H9 (cell line): ENCODE data around the gene CDC6. TPM values are rescaled to one million over a fixed set of nuclear protein-coding genes. Genes with fewer than 3 reads are reported as not detected.

Source experiments
- DNase-seq: peaks from one replicate; pipeline ENCODE4 v3.0.0-alpha.2; 2017
- H2AFZ ChIP-seq: one replicate; pipeline ENCODE4 v1.6.1; 2013; ENCODE audit warnings: mild to moderate bottlenecking, low read length, control low read depth, moderate library complexity
- H2AK5ac ChIP-seq: 2 replicates; pipeline ENCODE4 v1.6.1; 2013; ENCODE audit warnings: low read length, control low read depth, mixed read lengths; ENCODE audit not compliant: insufficient read length
- H2BK120ac ChIP-seq: one replicate; pipeline ENCODE4 v1.6.1; 2013; ENCODE audit warnings: low read depth, mild to moderate bottlenecking, low read length, control low read depth, inconsistent platforms; ENCODE audit not compliant: poor library complexity, severe bottlenecking
- H2BK12ac ChIP-seq: 2 replicates; pipeline ENCODE4 v1.6.1; 2013; ENCODE audit warnings: low read length, control low read depth, mixed read lengths, low read depth; ENCODE audit not compliant: insufficient read length
- H2BK15ac ChIP-seq: 2 replicates; pipeline ENCODE4 v1.6.1; 2013; ENCODE audit warnings: low read depth, low read length, control low read depth
- H2BK20ac ChIP-seq: one replicate; pipeline ENCODE4 v1.6.1; 2013; ENCODE audit warnings: low read depth, mild to moderate bottlenecking, low read length, control low read depth, inconsistent platforms; ENCODE audit not compliant: poor library complexity, severe bottlenecking
- H2BK5ac ChIP-seq: 2 replicates; pipeline ENCODE4 v1.6.1; 2013; ENCODE audit warnings: low read length, control low read depth, mixed read lengths; ENCODE audit not compliant: insufficient read length
- H3K14ac ChIP-seq: 2 replicates; pipeline ENCODE4 v1.6.1; 2013; ENCODE audit warnings: low read length, control low read depth; ENCODE audit not compliant: insufficient read depth
- H3K18ac ChIP-seq: 2 replicates; pipeline ENCODE4 v1.6.1; 2013; ENCODE audit warnings: low read depth, mild to moderate bottlenecking, mixed read lengths, low read length, control low read depth; ENCODE audit not compliant: insufficient read length
- H3K23ac ChIP-seq: 2 replicates; pipeline ENCODE4 v1.6.1; 2013; ENCODE audit warnings: low read length, control low read depth, mixed read lengths, low read depth; ENCODE audit not compliant: insufficient read length
- H3K23me2 ChIP-seq: 2 replicates; pipeline ENCODE4 v1.6.1; 2013; ENCODE audit warnings: low read depth, mild to moderate bottlenecking, mixed read lengths, low read length, control low read depth; ENCODE audit not compliant: insufficient read length, poor library complexity, severe bottlenecking
- H3K27ac ChIP-seq: 2 replicates; pipeline ENCODE4 v1.5.1; 2013; ENCODE audit warnings: low read length, control low read depth, mixed read lengths, low read depth; ENCODE audit not compliant: insufficient read length
- H3K27me3 ChIP-seq: 2 replicates; pipeline ENCODE4 v1.6.1; 2013; ENCODE audit warnings: low read length, control low read depth, inconsistent platforms; ENCODE audit not compliant: insufficient read depth
- H3K4ac ChIP-seq: 2 replicates; pipeline ENCODE4 v1.6.1; 2013; ENCODE audit warnings: low read depth, mild to moderate bottlenecking, control low read depth, inconsistent platforms, low read length, moderate library complexity
- H3K4me1 ChIP-seq: 2 replicates; pipeline ENCODE4 v1.6.1; 2013; ENCODE audit warnings: low read length, control low read depth, inconsistent platforms; ENCODE audit not compliant: insufficient read depth
- H3K4me2 ChIP-seq: 2 replicates; pipeline ENCODE4 v1.6.1; 2013; ENCODE audit warnings: low read length, control low read depth, mixed read lengths; ENCODE audit not compliant: insufficient read length, insufficient read depth
- H3K56ac ChIP-seq: 2 replicates; pipeline ENCODE4 v1.6.1; 2013; ENCODE audit warnings: low read depth, mild to moderate bottlenecking, mixed read lengths, low read length, control low read depth; ENCODE audit not compliant: insufficient read length
- H3K79me1 ChIP-seq: 2 replicates; pipeline ENCODE4 v1.6.1; 2013; ENCODE audit warnings: low read depth, mild to moderate bottlenecking, moderate library complexity, low read length, control low read depth, inconsistent platforms; ENCODE audit not compliant: insufficient read depth, poor library complexity, severe bottlenecking
- H3K79me2 ChIP-seq: 2 replicates; pipeline ENCODE4 v1.6.1; 2013; ENCODE audit warnings: low read length, control low read depth, inconsistent platforms; ENCODE audit not compliant: insufficient read depth
- H3K9ac ChIP-seq: 2 replicates; pipeline ENCODE4 v1.6.1; 2013; ENCODE audit warnings: low read length, control low read depth, mixed read lengths; ENCODE audit not compliant: insufficient read length; ENCODE audit errors: extremely low read depth
- H3K9me3 ChIP-seq: one replicate; pipeline ENCODE4 v1.6.1; 2013; ENCODE audit warnings: low read depth, low read length, inconsistent platforms; ENCODE audit not compliant: control insufficient read depth
- H3T11ph ChIP-seq: one replicate; pipeline ENCODE4 v1.6.1; 2013; ENCODE audit warnings: mild to moderate bottlenecking, low read length, control low read depth, inconsistent platforms
- H4K20me1 ChIP-seq: one replicate; pipeline ENCODE4 v1.6.1; 2013; ENCODE audit not compliant: control insufficient read depth, insufficient read length, insufficient read depth
- H4K5ac ChIP-seq: 2 replicates; pipeline ENCODE4 v1.6.1; 2013; ENCODE audit warnings: low read depth, mild to moderate bottlenecking, mixed read lengths, low read length, control low read depth; ENCODE audit not compliant: insufficient read length
- H4K8ac ChIP-seq: replicated peaks from 2 replicates; pipeline ENCODE4 v1.6.1; 2013; ENCODE audit warnings: low read length, control low read depth, mixed read lengths, low read depth; ENCODE audit not compliant: insufficient read length
- H4K91ac ChIP-seq: 2 replicates; pipeline ENCODE4 v1.6.1; 2013; ENCODE audit warnings: low read depth, mild to moderate bottlenecking, moderate library complexity, mixed read lengths, low read length, control low read depth; ENCODE audit not compliant: insufficient read length
- H3K27ac Mint-ChIP-seq, 3 experiments: 2 replicates in 2 of 3; 3 replicates in 1 of 3; pipeline ENCODE4 v1.8.0; 2020 to 2021; ENCODE audit warnings: mixed read lengths in 3 of 3, mild to moderate bottlenecking in 1 of 3, moderate library complexity in 1 of 3
- H3K27me3 Mint-ChIP-seq: 2 replicates; pipeline ENCODE4 v1.8.0; 2021; ENCODE audit warnings: low read depth, mild to moderate bottlenecking, moderate library complexity, mixed read lengths
- H3K36me3 Mint-ChIP-seq, 3 experiments: 2 replicates in 2 of 3; 3 replicates in 1 of 3; pipeline ENCODE4 v1.8.0; 2020 to 2021; ENCODE audit warnings: low read depth in 3 of 3, mixed read lengths in 3 of 3; ENCODE audit not compliant: insufficient read depth in 1 of 3
- H3K4me1 Mint-ChIP-seq, 2 experiments: 2 replicates each; pipeline ENCODE4 v1.8.0; 2020; ENCODE audit warnings: mixed read lengths in 2 of 2
- H3K4me3 Mint-ChIP-seq, 2 experiments: 2 replicates in 1 of 2; 3 replicates in 1 of 2; pipeline ENCODE4 v1.8.0; 2020 to 2021; ENCODE audit warnings: mild to moderate bottlenecking in 2 of 2, mixed read lengths in 2 of 2, moderate library complexity in 1 of 2
- H3K9me3 Mint-ChIP-seq, 2 experiments: 2 replicates in 1 of 2; 3 replicates in 1 of 2; pipeline ENCODE4 v1.8.0; 2020; ENCODE audit warnings: mild to moderate bottlenecking in 2 of 2, mixed read lengths in 2 of 2, moderate library complexity in 1 of 2
- CTCF ChIP-seq: fragments of 200-600 bp; sonication (generic); conservative IDR thresholded peaks from 3 replicates; pipeline ENCODE4 v1.8.0; 2021; ENCODE audit warnings: antibody characterized with exemption, mild to moderate bottlenecking
- WGBS: extraction: QIAGEN DNeasy Blood & Tissue Kit; methylation state at CpG from one replicate; pipeline ENCODE4 v1.1.7; 2013; ENCODE audit warnings: missing lambda C conversion rate, low lambda C conversion rate, mixed read lengths; ENCODE audit not compliant: insufficient read length; ENCODE audit errors: extremely low coverage; 5-methylcytosine and 5-hydroxymethylcytosine counted together
- total RNA-seq: library from RNA; stranded (reverse); gene quantifications from 2 replicates; pipeline ENCODE4 v1.2.1, GENCODE V29; 2021

The CDC6 gene
- total RNA-seq, 1 experiment from 2014 or later: 131 TPM

- no peak overlapping the region for H2BK12ac ChIP-seq
- H3K36me3 Mint-ChIP-seq: peaks cover 25 to 52% (median 46%) of the 10 kb centered on the region in 3 experiments; a peak in 6 of 7 replicates
Observed at GRCh38 chr17:40259505-40259904, 28.2 kb upstream of the CDC6 start.

More at GRCh38 chr17:40259505-40259904, 28.2 kb upstream of the CDC6 start:
- H3K27me3 ChIP-seq: no peaks in the 10 kb centered on the region
- H3K27ac ChIP-seq: no peak overlapping the region
- no peak for DNase-seq
- no peak overlapping the region for H3K4me2 ChIP-seq
- no peak overlapping the region for H4K5ac ChIP-seq
- no peak overlapping the region for H3T11ph ChIP-seq
- no peaks in the 10 kb centered on the region for H3K27me3 Mint-ChIP-seq
- no peak overlapping the region for H2BK15ac ChIP-seq
- no peak overlapping the region for H2BK5ac ChIP-seq
- H4K91ac ChIP-seq: no peak overlapping the region
- no peaks in the 10 kb centered on the region for H3K23me2 ChIP-seq
- no peak overlapping the region for H3K14ac ChIP-seq
- no peak overlapping the region for H3K4ac ChIP-seq
- H3K4me1 ChIP-seq: no peaks in the 10 kb centered on the region
- H2AK5ac ChIP-seq: no peak overlapping the region
- peak overlapping the region in 1 of 3 experiments; percentile 80; a peak in 1 of 7 replicates for H3K27ac Mint-ChIP-seq
- H3K56ac ChIP-seq: no peak overlapping the region
- no peak overlapping the region for H3K9ac ChIP-seq
- no peaks in the 10 kb centered on the region for H3K79me2 ChIP-seq
- no peaks in the 10 kb centered on the region for H3K79me1 ChIP-seq
- H2AFZ ChIP-seq: no peak overlapping the region
- no peaks in the 10 kb centered on the region for H3K9me3 ChIP-seq
- no peak overlapping the region for H2BK120ac ChIP-seq
- no peaks in the 10 kb centered on the region for H4K20me1 ChIP-seq
- H4K8ac ChIP-seq: no peak overlapping the region
- TF ChIP-seq CTCF: no peak
- no CpG with 5 or more reads among the region's 2 CpGs for WGBS
- H3K18ac ChIP-seq: no peak overlapping the region
- H3K9me3 Mint-ChIP-seq: no peaks in the 10 kb centered on the region
- 0 out of 4 replicates have a peak, but pooled peaks cover 0 to 2% of the 10 kb centered on the region in 2 experiments for H3K4me1 Mint-ChIP-seq
- H2BK20ac ChIP-seq: no peak overlapping the region
- H3K4me3 Mint-ChIP-seq: no peak overlapping the region
- no peak overlapping the region for H3K23ac ChIP-seq
